Glomerular visceral epithelial cell (primary cell): ENCODE data around the gene SCN4B.

Experiments
- DNase-seq: peaks from one replicate; pipeline ENCODE4 v3.0.0-alpha.2; 2016; ENCODE audit errors: extremely low spot score

The SCN4B gene

DNA sequence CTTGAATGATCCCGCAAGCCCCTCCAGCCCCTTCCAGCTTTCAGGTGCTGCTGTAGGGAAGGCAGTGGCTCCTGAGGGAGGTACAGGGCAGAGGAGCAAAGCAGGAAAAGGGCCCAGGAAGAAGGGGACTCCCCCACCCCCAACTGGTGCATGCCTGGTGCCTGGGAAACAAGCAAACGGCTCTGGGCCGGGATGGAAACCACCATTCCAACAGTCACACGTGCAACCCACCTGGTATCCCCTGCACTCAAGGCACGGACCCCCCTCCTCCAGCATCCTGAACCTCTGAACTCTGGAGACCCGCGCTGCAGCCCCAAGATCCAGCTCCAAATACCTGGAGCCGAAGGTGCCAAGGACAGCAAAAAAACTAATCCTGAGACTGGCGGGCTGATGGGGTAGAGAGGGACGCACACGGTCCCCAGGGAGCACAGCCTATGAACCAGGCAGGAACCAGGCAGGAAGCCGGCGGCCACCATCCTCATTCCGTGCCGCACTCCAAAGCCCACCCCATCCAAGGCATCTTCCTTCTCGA is 537 bp downstream of the SCN4B start:
- no peak for DNase-seq

DNA sequence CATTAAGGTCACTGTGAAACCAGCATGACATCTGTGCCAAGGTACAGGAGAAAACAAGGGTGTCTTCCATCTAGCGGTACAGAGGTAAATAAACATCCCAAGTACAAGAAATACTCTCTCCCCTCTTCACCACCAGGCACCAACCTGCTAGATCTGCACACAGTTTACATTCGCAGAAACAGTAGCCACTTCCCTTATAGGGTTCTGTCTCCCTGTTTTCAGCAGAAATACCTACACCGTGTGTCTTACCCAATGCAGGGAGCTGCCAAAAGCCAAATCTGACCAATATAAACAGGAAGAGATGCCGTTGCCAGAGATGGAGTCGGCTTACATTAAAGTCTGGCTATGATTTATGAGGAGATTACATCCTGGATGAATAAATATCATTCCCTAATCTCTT is 1.2 kb downstream of the SCN4B start:
- no peak for DNase-seq

DNA sequence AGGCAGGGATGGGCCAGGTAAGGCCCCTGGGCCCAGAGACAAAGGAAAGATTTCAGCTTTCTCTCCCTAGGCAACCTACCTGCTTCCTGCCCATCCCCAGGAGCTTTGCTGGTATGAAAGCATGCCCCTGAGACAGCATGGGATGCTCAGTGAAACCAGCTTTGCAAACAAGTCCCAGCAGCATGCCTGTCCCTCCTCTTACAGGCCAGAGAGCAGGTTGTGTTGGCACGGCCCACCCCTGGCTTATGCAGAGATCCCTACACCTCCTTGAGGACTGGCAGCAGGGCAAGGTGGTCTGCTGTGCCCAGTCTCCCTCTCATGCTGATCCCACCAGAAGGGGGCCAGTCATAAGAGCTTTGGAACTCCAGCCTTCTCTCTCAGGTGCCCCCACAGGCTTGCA is 3.1 kb downstream of the SCN4B start:
- no peak for DNase-seq

DNA sequence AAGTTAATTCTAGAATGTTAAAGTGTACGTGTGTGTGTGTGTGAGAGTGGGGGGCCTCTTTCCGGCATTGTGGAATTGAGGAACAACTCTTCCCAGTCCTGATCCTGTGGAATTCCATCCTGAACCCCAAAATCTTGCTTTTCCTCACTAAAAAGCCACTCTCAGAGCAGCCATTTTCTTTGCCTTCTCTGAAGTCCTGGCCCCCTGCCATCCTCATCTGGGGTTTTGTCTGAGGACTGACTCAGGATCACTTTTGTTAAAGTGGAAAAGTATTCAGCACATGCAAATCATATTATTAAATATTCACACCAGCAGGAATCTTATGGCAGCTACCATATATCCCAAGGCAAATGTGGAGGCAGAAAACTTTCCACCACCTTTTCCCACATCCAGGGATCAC is 3.8 kb downstream of the SCN4B start:
- DNase-seq, result no peak

DNA sequence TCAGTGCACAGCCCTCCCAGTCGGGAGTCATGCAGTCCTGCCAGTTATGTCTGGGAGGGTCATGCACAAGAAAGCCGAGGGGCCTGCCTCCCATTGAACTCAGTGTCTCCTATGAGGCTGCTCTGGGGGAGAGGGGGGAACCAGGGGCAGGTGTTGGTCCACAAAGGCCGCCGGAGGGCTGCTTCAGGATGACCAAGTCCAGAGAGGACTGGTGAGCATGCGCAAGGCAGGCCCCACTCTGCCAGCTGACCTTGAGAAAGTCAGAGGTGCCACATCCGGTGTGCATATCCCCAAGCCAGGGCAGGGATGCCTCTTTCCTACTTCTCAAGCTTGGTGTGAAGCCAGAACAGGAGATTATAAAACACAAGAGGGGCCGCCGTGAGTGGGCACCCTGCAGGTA is 4.4 kb downstream of the SCN4B start:
- no peak for DNase-seq

DNA sequence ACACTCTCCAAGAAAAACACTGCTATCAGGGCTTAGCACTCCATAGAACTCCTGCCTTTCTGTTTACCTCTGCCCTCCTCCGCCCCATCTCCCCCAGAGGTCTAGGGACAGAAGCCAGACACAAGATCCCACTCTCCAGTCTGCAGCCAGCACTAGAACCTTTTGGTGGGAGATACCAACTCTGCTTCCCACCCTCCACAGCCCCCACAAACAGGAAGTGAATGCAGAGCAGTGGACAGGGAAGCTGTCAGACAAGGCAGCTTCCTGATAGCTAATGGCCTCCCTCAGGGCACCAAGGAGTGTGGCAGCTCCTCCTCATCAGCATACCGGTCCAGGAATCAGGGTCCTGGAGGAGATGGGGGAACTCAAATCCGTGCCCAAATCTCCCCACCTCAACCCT is 5.1 kb downstream of the SCN4B start:
- DNase-seq, result no peak

DNA sequence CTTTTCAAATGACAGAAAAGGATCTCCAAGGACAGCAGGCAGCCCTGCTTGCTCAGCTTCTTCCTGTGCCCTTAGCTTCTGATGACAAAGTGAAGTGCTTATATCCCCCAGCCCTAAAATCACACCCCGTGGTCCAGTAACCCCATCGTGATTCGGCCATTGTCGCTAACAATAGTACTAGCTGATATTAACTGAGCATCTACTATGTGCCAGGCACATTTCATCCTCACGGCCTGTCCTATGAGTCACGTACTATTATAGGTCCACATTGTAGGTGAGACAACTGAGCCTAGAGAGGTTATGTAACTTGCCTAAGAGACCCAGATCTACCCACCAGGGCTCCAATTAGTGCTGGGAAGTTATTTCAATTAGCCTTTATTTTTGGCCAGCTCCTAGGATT is 6.1 kb downstream of the SCN4B start:
- no peak for DNase-seq

DNA sequence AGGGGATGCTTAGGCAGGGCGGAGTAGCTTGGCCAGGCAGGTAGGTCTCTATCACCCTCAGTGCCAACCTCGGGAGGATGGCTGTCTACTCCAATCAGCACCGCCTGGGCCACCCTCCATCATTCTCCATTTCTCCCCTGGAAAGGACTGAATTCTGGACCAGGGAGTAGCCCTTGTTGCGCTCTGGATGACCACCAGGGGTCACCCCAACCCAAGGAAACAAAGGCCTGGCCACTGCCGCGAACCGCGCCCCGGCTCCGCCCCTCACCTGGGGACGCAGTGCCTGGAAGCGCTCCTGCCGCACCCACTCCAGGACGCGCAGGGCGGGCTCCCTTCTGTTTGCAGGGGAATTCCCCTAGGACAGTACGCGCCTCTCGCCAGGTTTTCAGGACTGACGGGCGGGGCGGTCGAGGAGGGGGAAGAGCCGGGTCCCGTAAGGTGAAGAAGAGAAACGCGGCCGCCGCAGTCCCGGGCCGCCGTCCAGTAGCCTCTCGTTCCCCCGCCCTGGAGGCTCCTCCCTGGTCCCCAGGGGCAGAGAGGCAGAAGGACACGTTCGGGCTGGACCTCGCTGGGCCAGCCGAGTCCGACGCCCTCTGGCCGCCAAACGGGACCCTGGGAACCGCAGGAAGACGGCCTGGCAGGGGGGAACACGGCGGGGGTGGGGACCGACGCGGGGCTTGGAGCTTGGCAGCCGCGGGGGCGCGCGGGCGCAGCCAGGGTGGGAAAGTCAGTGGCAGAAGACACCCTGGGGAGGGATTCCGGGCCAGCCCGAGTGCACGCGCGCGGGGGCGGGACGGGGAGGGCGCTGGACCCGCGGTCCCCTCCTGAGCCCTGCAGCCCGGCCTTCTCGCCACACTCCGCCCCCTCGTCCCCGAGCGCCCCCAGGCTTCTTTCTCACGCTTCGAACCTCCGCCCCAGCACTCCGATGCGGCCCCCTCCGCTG is 7.1 kb downstream of the SCN4B start:
- peak; percentile 78 for DNase-seq

DNA sequence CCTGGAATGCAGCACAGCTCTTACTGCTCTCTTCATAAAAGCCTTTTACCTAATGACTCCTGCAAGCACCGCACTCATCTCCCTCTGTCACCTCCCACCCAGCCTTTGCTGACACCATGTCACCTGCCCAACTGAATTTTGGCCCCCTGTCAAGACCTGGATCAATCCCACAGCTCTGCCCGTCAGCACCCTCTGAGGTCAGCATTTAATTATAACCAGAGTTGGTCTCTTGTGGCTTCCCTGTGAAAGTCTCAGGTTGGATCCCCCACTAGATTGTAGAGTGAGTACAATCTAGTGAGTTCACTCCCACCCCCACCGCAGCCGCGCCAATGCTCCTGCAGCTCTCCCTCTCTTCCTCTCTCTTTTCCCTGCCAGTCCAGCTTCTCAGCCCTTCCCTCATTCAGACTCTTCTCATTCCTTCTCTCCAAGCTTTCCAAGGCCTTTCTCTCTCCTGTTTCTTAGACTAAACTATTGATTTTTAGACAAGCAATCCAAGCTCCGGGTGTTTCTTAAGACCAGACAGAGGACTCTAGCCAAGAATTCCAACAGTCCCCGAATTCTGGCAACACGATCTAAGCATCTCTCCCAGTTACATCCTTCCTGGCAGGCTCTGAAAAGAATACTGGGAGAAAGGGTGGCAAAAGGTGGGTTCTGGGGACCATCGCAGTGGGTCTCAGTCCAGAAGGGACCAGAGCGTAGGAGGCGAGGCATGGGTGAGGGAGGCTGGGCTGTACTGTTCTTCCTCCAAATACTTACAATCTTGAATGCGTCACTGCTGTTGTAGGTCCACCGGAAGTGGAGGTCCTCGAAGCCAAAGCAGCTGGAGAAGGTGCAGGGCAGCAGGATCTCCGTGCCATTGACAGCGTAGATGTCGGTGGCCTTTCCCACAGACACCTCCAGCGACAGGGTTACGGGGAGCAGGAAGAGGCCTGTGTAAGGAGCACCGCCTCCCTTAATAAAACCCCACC is 8.0 kb downstream of the SCN4B start:
- DNase-seq, result no peak

DNA sequence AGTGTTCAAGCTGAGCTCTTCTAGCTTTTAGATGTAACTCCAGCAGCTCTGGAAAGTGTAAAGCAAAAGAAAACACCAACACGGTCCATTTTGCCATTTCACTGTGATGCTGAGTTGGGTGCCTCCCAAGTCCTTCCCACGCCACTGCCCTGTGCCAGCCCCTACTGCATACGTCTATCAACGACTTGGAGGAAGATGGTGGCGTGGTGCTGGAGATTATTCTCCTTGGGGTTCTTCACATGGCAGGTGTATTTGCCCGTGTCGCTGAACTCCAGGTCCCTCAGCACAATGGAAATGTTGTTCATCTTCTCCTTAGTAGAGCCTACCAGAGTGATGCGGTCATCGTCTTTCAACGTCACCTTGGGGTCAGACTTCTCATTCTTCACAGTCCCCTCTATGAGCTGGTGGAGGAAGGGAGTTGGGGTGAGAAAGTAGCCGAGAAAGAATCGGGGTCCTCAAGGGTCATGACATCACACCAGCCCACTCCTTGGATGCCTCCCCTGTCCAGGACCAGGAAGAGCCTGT is 8.9 kb downstream of the SCN4B start:
- DNase-seq, result no peak

DNA sequence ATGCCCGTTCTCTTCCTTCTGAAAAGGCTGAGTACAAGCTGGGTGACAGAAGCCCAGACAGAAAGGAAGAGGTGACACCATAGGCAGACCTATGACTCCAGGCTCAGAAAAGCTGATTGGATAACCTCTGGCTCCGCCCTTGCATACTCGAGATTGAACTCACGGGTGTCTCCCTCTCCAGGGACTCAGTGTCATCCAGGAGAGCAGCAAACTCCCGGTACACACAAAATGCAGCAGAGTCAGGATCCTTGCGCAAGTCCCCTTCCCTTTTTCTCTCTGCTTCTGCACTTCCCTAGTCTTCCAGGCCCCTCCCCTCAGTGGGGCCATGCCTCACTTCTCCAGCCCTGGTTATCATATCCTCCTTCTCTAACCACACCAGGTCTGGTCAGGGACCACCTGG is 9.8 kb downstream of the SCN4B start:
- DNase-seq, result no peak

DNA sequence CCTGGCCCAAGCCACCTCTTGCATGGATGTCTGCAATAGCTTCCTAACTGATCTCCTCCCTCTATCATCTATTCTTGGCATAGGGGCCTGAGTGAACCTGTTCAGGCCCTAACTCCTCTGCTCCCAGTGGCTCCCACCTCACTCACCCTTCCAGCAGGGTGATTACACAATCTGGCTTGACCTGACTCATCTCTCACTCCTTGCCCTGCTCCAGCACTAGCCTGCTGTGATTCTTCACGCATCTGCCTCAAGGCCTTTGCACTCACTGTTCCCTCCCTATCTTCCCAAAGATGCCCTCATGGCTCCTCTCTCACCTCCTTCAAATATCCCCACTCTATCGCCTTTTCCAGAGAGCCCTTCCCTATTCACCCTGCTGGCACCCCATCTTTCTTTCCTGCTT is 10.5 kb downstream of the SCN4B start:
- peak; percentile 15 for DNase-seq

DNA sequence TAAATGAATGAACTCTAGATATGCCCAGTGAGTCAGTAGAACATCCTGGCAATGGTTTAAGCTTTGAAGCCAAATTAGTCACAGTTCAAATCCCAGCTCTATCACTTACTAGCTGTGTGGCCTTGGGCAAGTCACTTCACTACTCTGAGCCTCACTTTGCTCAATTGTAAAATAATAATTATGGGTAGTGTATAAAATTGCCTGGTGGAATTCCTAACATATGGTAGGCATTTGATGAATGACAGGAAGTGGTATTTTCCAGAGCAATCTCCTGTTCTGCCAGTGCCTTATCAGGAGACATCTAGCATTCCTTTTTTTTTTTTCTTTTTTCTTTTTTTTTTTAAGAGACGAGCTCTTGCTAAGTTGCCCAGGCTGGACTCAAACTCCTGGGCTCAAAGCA is 13.0 kb downstream of the SCN4B start:
- DNase-seq, result no peak

DNA sequence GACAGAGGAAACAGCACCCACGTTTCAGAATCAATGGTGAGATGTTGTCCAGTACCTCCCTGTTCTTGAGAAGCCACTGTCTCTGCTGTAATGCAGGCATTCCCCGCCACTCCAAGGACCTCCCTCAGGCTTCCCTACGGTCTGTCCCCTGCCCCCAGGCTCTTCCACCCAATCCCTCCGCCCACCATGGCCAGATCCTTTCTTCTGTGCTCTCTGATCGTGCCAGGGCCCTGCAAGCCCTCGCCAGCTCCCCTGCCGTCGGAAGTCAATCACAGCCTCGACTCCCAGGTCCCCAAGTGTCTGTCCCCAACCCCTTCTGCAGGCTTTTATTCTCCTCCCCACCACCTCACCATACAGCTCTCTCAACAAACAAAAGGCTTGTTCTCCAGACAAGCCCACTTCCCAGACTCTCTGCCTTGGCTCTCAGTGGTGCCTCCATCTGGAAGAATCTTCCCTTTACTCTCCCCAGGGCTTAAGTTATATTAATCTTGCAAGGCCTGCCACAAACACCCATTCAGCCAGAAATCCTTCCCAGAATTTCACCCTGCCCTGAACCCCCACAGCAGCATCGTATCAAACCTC is 13.7 kb downstream of the SCN4B start:
- no peak for DNase-seq

DNA sequence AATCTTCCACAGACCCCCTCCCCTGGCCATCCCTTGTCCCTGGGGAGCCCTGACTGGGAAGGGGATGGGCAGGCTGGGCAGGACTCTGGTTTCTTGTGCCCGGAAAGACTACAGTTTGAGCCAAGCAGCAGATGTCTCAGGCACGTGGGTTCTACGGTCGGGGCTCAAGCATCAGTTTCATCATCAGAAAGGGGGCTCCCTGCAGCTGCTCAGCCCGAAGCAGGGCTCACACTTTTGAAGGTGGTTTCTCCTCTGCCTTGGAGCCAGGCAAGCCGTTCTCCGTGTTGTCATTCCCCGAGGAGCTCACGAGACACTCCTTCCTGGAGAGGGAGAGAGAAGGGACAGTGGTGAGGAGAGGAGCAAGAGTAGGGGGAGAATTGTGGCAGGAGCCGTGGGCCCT is 15.8 kb downstream of the SCN4B start:
- DNase-seq, result no peak

DNA sequence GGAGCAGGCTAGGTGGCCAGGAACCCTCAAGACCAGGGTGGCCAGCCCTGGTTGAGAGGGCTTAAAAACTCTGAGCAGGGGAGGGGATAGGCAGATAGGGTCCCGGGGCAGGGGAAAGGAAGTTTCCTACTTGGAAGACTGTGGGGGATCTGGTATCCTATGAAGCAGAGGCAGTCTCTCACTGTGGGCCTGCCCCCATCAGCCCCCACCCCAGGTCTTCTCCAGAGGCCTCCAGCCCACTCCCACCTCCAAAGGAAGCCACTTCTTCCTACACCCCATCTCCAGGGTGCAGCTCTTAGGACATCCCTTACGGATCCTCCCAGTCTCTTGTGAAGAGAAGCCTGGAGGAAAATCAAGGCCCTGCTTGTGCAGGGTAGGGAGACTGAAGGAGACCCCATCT is 16.3 kb downstream of the SCN4B start:
- no peak for DNase-seq

DNA sequence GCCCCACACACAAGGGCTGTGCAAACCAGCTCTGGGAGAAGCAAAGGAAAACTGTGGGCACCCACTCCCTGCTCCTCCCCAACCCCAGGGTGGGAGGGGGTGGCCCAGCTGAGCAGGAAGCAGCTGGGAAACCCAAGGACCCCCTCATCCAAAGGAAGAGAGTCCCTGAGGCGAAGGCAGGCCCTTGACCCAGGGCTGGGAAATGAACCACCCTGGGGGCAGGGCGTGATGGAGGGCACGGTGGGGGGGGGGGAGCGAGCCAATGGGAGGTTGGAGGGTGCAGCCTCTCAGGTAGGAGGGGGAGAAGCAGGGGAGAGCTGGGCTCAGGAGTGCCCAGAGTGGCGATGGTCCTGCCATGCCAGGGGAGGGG is 16.8 kb downstream of the SCN4B start:
- no peak for DNase-seq

DNA sequence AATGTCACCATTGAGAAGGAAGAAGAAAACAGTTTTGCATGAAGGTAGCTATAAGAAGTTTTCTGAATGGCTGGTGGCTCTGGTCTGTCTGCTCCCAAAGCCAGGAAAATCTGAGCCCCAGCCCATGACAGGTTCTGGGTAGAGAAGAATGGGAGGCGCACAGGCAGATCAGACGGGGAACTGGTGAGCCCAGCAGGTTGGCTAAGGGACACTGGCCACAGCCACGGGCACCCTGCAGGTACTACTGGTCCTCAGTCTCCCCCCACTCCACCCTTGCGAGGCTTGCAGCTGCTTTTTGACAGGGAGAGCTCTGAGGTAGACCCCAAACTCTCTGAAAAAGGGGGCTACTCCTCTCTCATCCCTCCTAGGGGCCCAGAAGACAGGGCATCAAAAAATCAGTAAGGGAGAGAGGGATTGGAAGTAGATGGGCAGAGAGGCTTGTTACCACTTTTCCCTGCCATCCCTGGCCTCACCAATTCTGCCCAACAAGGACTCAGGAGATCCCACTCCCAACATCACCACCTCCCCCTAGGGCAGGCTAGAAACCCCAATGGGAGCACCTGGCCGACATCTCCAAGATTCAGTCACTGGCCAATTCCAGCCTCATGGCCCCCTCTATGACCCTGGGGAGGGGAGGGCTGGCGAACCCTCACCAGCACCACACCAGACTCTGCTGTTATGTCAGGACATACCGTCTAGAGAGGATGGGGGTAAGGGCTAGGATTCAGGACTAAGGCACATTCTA is 17.4 kb downstream of the SCN4B start:
- DNase-seq, result no peak

DNA sequence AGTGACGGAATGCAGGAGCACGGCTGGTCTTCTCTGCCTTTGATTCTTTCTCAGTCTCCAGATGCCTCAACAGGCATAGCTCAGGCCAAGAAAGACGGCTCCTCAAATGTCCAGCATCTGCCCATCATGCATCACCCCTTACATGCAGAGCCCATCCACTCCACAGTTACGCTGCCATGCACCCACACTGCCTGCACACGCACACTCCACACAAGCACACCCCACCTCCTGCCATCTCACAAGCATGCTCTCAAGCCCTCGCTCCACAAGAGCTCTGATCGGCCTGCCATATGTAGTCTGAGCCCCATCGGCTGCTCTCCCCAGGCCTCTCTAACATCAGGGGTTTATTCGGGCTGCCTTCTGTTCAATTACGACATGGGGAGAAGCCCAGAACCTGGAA is 18.8 kb downstream of the SCN4B start:
- no peak for DNase-seq

DNA sequence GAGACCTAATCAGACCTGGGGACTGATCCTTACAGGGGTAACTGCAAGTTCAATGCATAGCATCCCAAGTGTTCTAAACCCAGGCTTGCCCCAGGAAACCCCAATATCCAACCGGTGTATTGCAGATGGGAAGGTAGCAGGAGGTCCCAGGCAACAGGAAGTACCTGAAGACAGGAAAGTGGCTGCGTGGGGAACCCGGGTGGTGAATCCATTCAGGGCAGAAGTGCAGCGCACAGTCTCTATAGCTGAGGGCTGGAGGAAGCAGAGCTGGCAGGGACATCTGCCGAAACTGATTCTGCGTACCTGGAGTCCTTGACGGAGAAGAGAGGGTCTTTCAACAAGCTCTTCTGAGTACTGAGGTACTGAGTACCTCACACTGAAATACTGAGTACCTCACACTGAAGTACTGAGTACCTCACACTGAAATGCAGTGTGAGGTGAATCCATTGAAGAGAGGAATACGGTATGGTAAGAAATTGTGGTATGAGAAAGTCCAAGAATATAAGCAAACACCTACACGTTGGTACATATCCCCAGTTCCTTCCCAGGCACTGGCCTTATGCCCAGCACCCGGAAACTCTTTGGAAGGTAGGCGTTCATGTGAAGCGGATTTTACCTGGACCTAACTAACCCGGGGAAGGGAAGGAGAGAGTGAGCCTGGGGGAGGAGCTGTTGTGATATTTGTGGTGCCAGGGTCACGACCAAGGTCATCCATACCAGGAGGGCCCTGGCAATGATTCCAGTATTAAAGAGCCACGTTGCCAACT is 20.1 kb downstream of the SCN4B start:
- DNase-seq, result no peak
